Activated CD4-positive, alpha-beta T cell treated with anti-CD3 and anti-CD28 coated beads for 36 hours (primary cell): Measurements from ENCODE around the gene VCP. TPM values are rescaled to one million over a fixed set of nuclear protein-coding genes. Genes with fewer than 3 reads are reported as not detected.

Experiments used
- ATAC-seq: fragments of 200-7000 bp; cut with Tn5 transposase; one replicate; pipeline ENCODE4 v1.10.0; 2021; ENCODE audit warnings: mild to moderate bottlenecking, moderate library complexity
- CTCF ChIA-PET: fragments of 350-600 bp; sonication (Branson Sonifier 250); formaldehyde crosslinking; loops from one replicate; lab custom pipeline; 2021; ENCODE audit warnings: antibody characterized with exemption; lab: Charles Lee
- POLR2A ChIA-PET: fragments of 350-600 bp; sonication (Branson Sonifier 250); formaldehyde crosslinking; loops from one replicate; lab custom pipeline; 2021; ENCODE audit warnings: antibody characterized with exemption, inconsistent platforms; lab: Charles Lee
- DNase-seq: peaks from one replicate; pipeline ENCODE4 v3.0.0-alpha.2; 2020
- H3K27ac Mint-ChIP-seq: one replicate; pipeline ENCODE4 v1.8.0; 2021; ENCODE audit warnings: mixed read lengths
- H3K27me3 Mint-ChIP-seq: one replicate; pipeline ENCODE4 v1.8.0; 2021; ENCODE audit warnings: mixed read lengths
- H3K36me3 Mint-ChIP-seq: one replicate; pipeline ENCODE4 v1.8.0; 2021; ENCODE audit warnings: low read depth, mixed read lengths
- H3K4me1 Mint-ChIP-seq: one replicate; pipeline ENCODE4 v1.8.0; 2021; ENCODE audit warnings: mixed read lengths
- H3K4me3 Mint-ChIP-seq: one replicate; pipeline ENCODE4 v1.8.0; 2021; ENCODE audit warnings: mild to moderate bottlenecking, moderate library complexity, mixed read lengths
- H3K9me3 Mint-ChIP-seq: one replicate; pipeline ENCODE4 v1.8.0; 2021; ENCODE audit warnings: low read depth, mixed read lengths
- intact Hi-C, 2 experiments: fragments of 100-400 bp; cut with DNase I in 1 of 2; cut with micrococcal nuclease in 1 of 2; formaldehyde crosslinking; loops; one replicate each; pipeline versions ENCODE4 v1.14.2 to v1.15.1; 2022 to 2024; cut with DNase I, micrococcal nuclease
- total RNA-seq, 2 experiments: library from RNA; stranded (reverse); gene quantifications; one replicate each; pipeline ENCODE4 v1.2.3, GENCODE V29; 2021

Gene VCP
- total RNA-seq, 2 experiments from 2014 or later, result 261 to 268 TPM

- intact Hi-C loops, result loop anchor here (1.0 to 2.0 kb wide), 5 partner anchors 8 to 711 kb away; partner anchors contain the start of genes HINT2 (in 1 of the 2) and VCP (in 1 of the 2)
- Mint-ChIP-seq H3K27me3 (no peaks in the 10 kb centered on the region), H3K4me1 (peaks cover 25% of the 10 kb centered on the region), H3K4me3 (peak overlapping the region; percentile 98), H3K27ac (peak overlapping the region; percentile 98), H3K9me3 (no peaks in the 10 kb centered on the region), H3K36me3 (peaks cover 34% of the 10 kb centered on the region)
- no peak for DNase-seq
- CTCF ChIA-PET, result interaction anchor here (0.6 to 1.8 kb wide), 10 partner anchors 8 to 772 kb away, joined by 3 to 7 read pairs (median 4); partner anchors contain the start of genes ATOSB and FANCG
- no peak for ATAC-seq
- POLR2A ChIA-PET, result interaction anchor here (0.6 to 3.2 kb wide), 6 partner anchors 8 to 32 kb away, joined by 3 to 18 read pairs (median 6); partner anchors contain the start of genes ATOSB, FANCG and VCP
Measured at GRCh38 chr9:35103660-35104191, 31.3 kb upstream of the VCP start.

- peak; percentile 95 for DNase-seq
- peaks cover 34% of the 10 kb centered on the region for H3K36me3 Mint-ChIP-seq
- H3K27me3 Mint-ChIP-seq, result no peaks in the 10 kb centered on the region
- H3K4me3 Mint-ChIP-seq, result peak within 1 kb of the TSS; percentile 98
- intact Hi-C loops, result loop anchor here (1.0 to 2.0 kb wide), 5 partner anchors 8 to 712 kb away; partner anchors contain the start of genes HINT2 (in 1 of the 2) and VCP (in 1 of the 2)
- peak; percentile 99 for ATAC-seq
- POLR2A ChIA-PET, result interaction anchor here (0.5 to 3.2 kb wide), 6 partner anchors 8 to 374 kb away, joined by 3 to 18 read pairs (median 6); partner anchors contain the start of genes ATOSB, FANCG and VCP
- H3K9me3 Mint-ChIP-seq, result no peaks in the 10 kb centered on the region
- peak within 1 kb of the TSS; percentile 98 for H3K27ac Mint-ChIP-seq
- peaks cover 25% of the 10 kb centered on the region for H3K4me1 Mint-ChIP-seq
- CTCF ChIA-PET, result interaction anchor here (0.5 to 1.8 kb wide), 14 partner anchors 9 to 771 kb away, joined by 3 to 7 read pairs (median 4); partner anchors contain the start of genes ATOSB and FANCG
Measured at GRCh38 chr9:35102769-35103659, 30.6 kb upstream of the VCP start, which contains the start of gene STOML2. TSS of gene STOML2 (minus strand) at chr9:35103131. CDS start at chr9:35103094, 37 bp downstream.

- no peaks in the 10 kb centered on the region for H3K27me3 Mint-ChIP-seq
- peak overlapping the region; percentile 98 for H3K27ac Mint-ChIP-seq
- DNase-seq, result peak; percentile 34
- no peak for ATAC-seq
- no peaks in the 10 kb centered on the region for H3K9me3 Mint-ChIP-seq
- intact Hi-C loops, result loop anchor here in 1 of 2 experiments (2.0 kb wide), 1 partner anchor 712 kb away; the partner anchor contains the start of gene HINT2
- ChIA-PET CTCF (interaction anchor here (0.5 to 1.8 kb wide), 7 partner anchors 10 to 477 kb away, joined by 3 to 5 read pairs (median 4); partner anchors contain the start of gene ATOSB), POLR2A (interaction anchor here (0.5 to 3.2 kb wide), 5 partner anchors 9 to 375 kb away, joined by 3 to 18 read pairs (median 10); partner anchors contain the start of genes ATOSB, FANCG and VCP)
- H3K4me1 Mint-ChIP-seq, result peaks cover 25% of the 10 kb centered on the region
- H3K36me3 Mint-ChIP-seq, result peaks cover 34% of the 10 kb centered on the region
- peak overlapping the region; percentile 98 for H3K4me3 Mint-ChIP-seq
Measured at GRCh38 chr9:35102465-35102768, 30.0 kb upstream of the VCP start.

GRCh38 chr9:35097573-35097972 lies 25.1 kb upstream of the VCP start:
- ATAC-seq (no peak), DNase-seq (no peak)
- CTCF ChIA-PET, result interaction anchor here (0.8 to 4.2 kb wide), 4 partner anchors 19 to 204 kb away, joined by 3 to 54 read pairs (median 4); partner anchors contain the start of genes FANCG and VCP
- Mint-ChIP-seq H3K27ac (peak overlapping the region; percentile 4), H3K4me1 (peaks cover 31% of the 10 kb centered on the region), H3K9me3 (no peaks in the 10 kb centered on the region), H3K4me3 (no peak overlapping the region), H3K27me3 (no peaks in the 10 kb centered on the region), H3K36me3 (peaks cover 39% of the 10 kb centered on the region)
- POLR2A ChIA-PET, result no interaction called here
- intact Hi-C loops, result loop anchor here (2.0 to 5.0 kb wide), 3 partner anchors 13 to 560 kb away; partner anchors contain the start of genes CCDC107 (in 1 of the 2) and RMRP (in 1 of the 2)

GRCh38 chr9:35096035-35096849 lies 23.8 kb upstream of the VCP start, which contains the start of gene PIGO:
TSS of gene PIGO (minus strand) at chr9:35096591. CDS start at chr9:35095565, 1,026 bp downstream.
- ChIA-PET POLR2A (no interaction called here), CTCF (interaction anchor here (0.7 to 4.2 kb wide), 11 partner anchors 10 to 221 kb away, joined by 3 to 54 read pairs (median 6); partner anchors contain the start of genes FANCG and VCP)
- Mint-ChIP-seq H3K27ac (peak within 1 kb of the TSS; percentile 92), H3K4me1 (peaks cover 25% of the 10 kb centered on the region), H3K4me3 (peak within 1 kb of the TSS; percentile 85), H3K9me3 (no peaks in the 10 kb centered on the region), H3K36me3 (peaks cover 34% of the 10 kb centered on the region), H3K27me3 (no peaks in the 10 kb centered on the region)
- intact Hi-C loops, result loop anchor here (1.0 to 5.0 kb wide), 12 partner anchors 15 to 561 kb away; partner anchors contain the start of genes VCP (in 2 of the 2), CCDC107 (in 1 of the 2), DNAJB5 (in 1 of the 2) and RMRP (in 1 of the 2)
- DNase-seq, result peak; percentile 95
- ATAC-seq, result peak; percentile 91

- DNase-seq (no peak), ATAC-seq (no peak)
- H3K27ac Mint-ChIP-seq, result no peak overlapping the region
- intact Hi-C loops, result loop anchor here in 1 of 2 experiments (2.0 kb wide), 1 partner anchor 37 kb away; no protein-coding TSS in a partner anchor
- ChIA-PET CTCF (interaction anchor here (0.6 to 2.3 kb wide), 5 partner anchors 12 to 680 kb away, joined by 3 to 9 read pairs (median 3); partner anchors contain the start of gene FANCG), POLR2A (interaction anchor here (0.6 to 1.0 kb wide), 3 partner anchors 10 to 20 kb away, joined by 3 to 11 read pairs (median 4); partner anchors contain the start of gene FANCG)
- no peaks in the 10 kb centered on the region for H3K9me3 Mint-ChIP-seq
- H3K4me3 Mint-ChIP-seq, result no peak overlapping the region
- peaks cover 26% of the 10 kb centered on the region for H3K36me3 Mint-ChIP-seq
- no peaks in the 10 kb centered on the region for H3K27me3 Mint-ChIP-seq
- H3K4me1 Mint-ChIP-seq, result peaks cover 14% of the 10 kb centered on the region
Measured at GRCh38 chr9:35091536-35091935, 19.1 kb upstream of the VCP start.

GRCh38 chr9:35089434-35089833 lies 17.0 kb upstream of the VCP start:
- Mint-ChIP-seq H3K27me3 (no peaks in the 10 kb centered on the region), H3K36me3 (peaks cover 25% of the 10 kb centered on the region)
- no peak for DNase-seq

GRCh38 chr9:35085078-35085477 lies 12.7 kb upstream of the VCP start:
- ChIA-PET CTCF (no interaction called here), POLR2A (no interaction called here)
- intact Hi-C loops, result no loop called here
- Mint-ChIP-seq H3K36me3 (peaks cover 8% of the 10 kb centered on the region), H3K9me3 (no peaks in the 10 kb centered on the region), H3K4me3 (no peak overlapping the region), H3K27me3 (no peaks in the 10 kb centered on the region), H3K27ac (no peak overlapping the region), H3K4me1 (peaks cover 3% of the 10 kb centered on the region)
- no peak for ATAC-seq
- no peak for DNase-seq

More at GRCh38 chr9:35089434-35089833, 17.0 kb upstream of the VCP start:
- Mint-ChIP-seq H3K4me1 (peaks cover under 1% of the 10 kb centered on the region), H3K27ac (no peak overlapping the region), H3K4me3 (no peak overlapping the region), H3K9me3 (no peaks in the 10 kb centered on the region)
- ChIA-PET POLR2A (no interaction called here), CTCF (interaction anchor here (0.6 kb wide), 1 partner anchor 28 kb away, joined by 3 read pairs; no protein-coding TSS in a partner anchor)
- ATAC-seq, result no peak
- intact Hi-C loops, result no loop called here

GRCh38 chr9:35079426-35080341 lies 7.3 kb upstream of the VCP start, which contains the start of gene FANCG:
TSS of gene FANCG (minus strand) at chr9:35079942. CDS start at chr9:35079524, 418 bp downstream.
- intact Hi-C loops, result loop anchor here (1.0 to 10.0 kb wide), 6 partner anchors 7 to 1785 kb away; partner anchors contain the start of genes PIGO (in 2 of the 2), VCP (in 2 of the 2), ATOSB (in 1 of the 2) and NFX1 (in 1 of the 2)
- H3K4me3 Mint-ChIP-seq, result peak within 1 kb of the TSS; percentile 81
- ChIA-PET CTCF (interaction anchor here (0.6 to 7.5 kb wide), 19 partner anchors 10 to 953 kb away, joined by 3 to 54 read pairs (median 4); partner anchors contain the start of genes HINT2, MYORG, PIGO and STOML2), POLR2A (interaction anchor here (0.6 to 2.6 kb wide), 9 partner anchors 8 to 378 kb away, joined by 3 to 15 read pairs (median 5); partner anchors contain the start of genes ATOSB, STOML2 and VCP)
- peaks cover 16% of the 10 kb centered on the region for H3K4me1 Mint-ChIP-seq
- H3K27me3 Mint-ChIP-seq, result no peaks in the 10 kb centered on the region
- H3K36me3 Mint-ChIP-seq, result peaks cover 28% of the 10 kb centered on the region
- no peaks in the 10 kb centered on the region for H3K9me3 Mint-ChIP-seq
- H3K27ac Mint-ChIP-seq, result peak within 1 kb of the TSS; percentile 96
- peak; percentile 94 for ATAC-seq
- peak; percentile 93 for DNase-seq
